Measurements from ENCODE around the gene PPFIA1.

GRCh38 chr11:70278994-70279393, 8.5 kb downstream of the PPFIA1 start:
- TF ChIP-seq CTCF (IDR thresholded peaks at IDR 0.05), result no peak
- no peak for TF ChIP-seq POLR2A (IDR thresholded peaks at IDR 0.05)
